Naive B cell (primary cell): ENCODE measurements around the gene SGMS2. TPM values are rescaled to one million over a fixed set of nuclear protein-coding genes. Genes with fewer than 3 reads are reported as not detected.

Experiments used
- ATAC-seq, 2 donors: fragments of 150-1000 bp; cut with Tn5 transposase; 2 replicates each; pipeline ENCODE4 v1.10.0; 2021; ENCODE audit warnings: low read depth in 2 of 2, mild to moderate bottlenecking in 2 of 2, moderate library complexity in 2 of 2
- DNase-seq: peaks from one replicate; pipeline ENCODE4 v3.0.0; 2022
- H3K27ac Mint-ChIP-seq, 6 donors: one replicate each; pipeline ENCODE4 v1.8.0; 2020 to 2022; ENCODE audit warnings: mild to moderate bottlenecking in 6 of 6, mixed read lengths in 6 of 6, moderate library complexity in 5 of 6, inconsistent platforms in 2 of 6
- H3K27me3 Mint-ChIP-seq, 3 donors: one replicate each; pipeline ENCODE4 v1.8.0; 2021 to 2022; ENCODE audit warnings: mixed read lengths in 3 of 3, mild to moderate bottlenecking in 1 of 3
- H3K36me3 Mint-ChIP-seq, 2 donors: one replicate each; pipeline ENCODE4 v1.8.0; 2020 to 2022; ENCODE audit warnings: mixed read lengths in 2 of 2, inconsistent platforms in 1 of 2, mild to moderate bottlenecking in 1 of 2
- H3K4me1 Mint-ChIP-seq, 3 donors: one replicate each; pipeline ENCODE4 v1.8.0; 2020 to 2022; ENCODE audit warnings: mixed read lengths in 3 of 3, inconsistent platforms in 1 of 3, mild to moderate bottlenecking in 1 of 3, moderate library complexity in 1 of 3
- H3K4me3 Mint-ChIP-seq, 8 donors: one replicate each; pipeline ENCODE4 v1.8.0; 2020 to 2022; ENCODE audit warnings: mild to moderate bottlenecking in 8 of 8, mixed read lengths in 8 of 8, moderate library complexity in 8 of 8, inconsistent platforms in 2 of 8
- H3K9me3 Mint-ChIP-seq, 7 donors: one replicate each; pipeline ENCODE4 v1.8.0; 2020 to 2022; ENCODE audit warnings: mixed read lengths in 7 of 7, mild to moderate bottlenecking in 5 of 7, inconsistent platforms in 2 of 7, moderate library complexity in 1 of 7
- polyA plus RNA-seq, 6 donors: library from polyadenylated mRNA; unstranded; fragments of 300-500 nt; fragmentation: Illumina TruSeq; gene quantifications; one replicate each; pipeline ENCODE4 v1.2.3, GENCODE V29; 2021; ENCODE audit warnings: low read depth in 6 of 6

SGMS2 gene
- polyA plus RNA-seq, 6 donors from 2014 or later, result 0.04 to 0.06 (median 0.05) TPM; not detected in 3

GRCh38 chr4:107862658-107863057 is 37.9 kb downstream of the SGMS2 start:
- DNase-seq (no peak), ATAC-seq (no peak)
- Mint-ChIP-seq H3K36me3 (no peaks in the 10 kb centered on the region), H3K27me3 (peaks cover 0 to 13% (median 13%) of the 10 kb centered on the region in 3 donors), H3K27ac (no peak overlapping the region), H3K4me3 (no peak overlapping the region), H3K9me3 (no peaks in the 10 kb centered on the region), H3K4me1 (no peaks in the 10 kb centered on the region)

- Mint-ChIP-seq H3K9me3 (no peaks in the 10 kb centered on the region), H3K4me3 (no peak overlapping the region), H3K4me1 (no peaks in the 10 kb centered on the region), H3K27ac (no peak overlapping the region), H3K36me3 (no peaks in the 10 kb centered on the region), H3K27me3 (peaks cover 0 to 11% (median 8%) of the 10 kb centered on the region in 3 donors)
- no peak for ATAC-seq
- DNase-seq, result no peak
These were observed 38.7 kb downstream of the SGMS2 start for GRCh38 chr4:107863416-107863815.

GRCh38 chr4:107863850-107864371 is 39.2 kb downstream of the SGMS2 start:
- Mint-ChIP-seq H3K4me1 (no peaks in the 10 kb centered on the region), H3K36me3 (no peaks in the 10 kb centered on the region), H3K4me3 (no peak overlapping the region), H3K9me3 (no peaks in the 10 kb centered on the region), H3K27me3 (peaks cover 0 to 8% (median 8%) of the 10 kb centered on the region in 3 donors), H3K27ac (no peak overlapping the region)
- DNase-seq, result no peak
- no peak for ATAC-seq

- H3K4me3 Mint-ChIP-seq, result no peak overlapping the region
- DNase-seq, result no peak
- H3K27me3 Mint-ChIP-seq, result peaks cover 0 to 8% (median 4%) of the 10 kb centered on the region in 3 donors
- no peaks in the 10 kb centered on the region for H3K4me1 Mint-ChIP-seq
- no peak overlapping the region for H3K27ac Mint-ChIP-seq
- ATAC-seq, result no peak
- no peaks in the 10 kb centered on the region for H3K9me3 Mint-ChIP-seq
- no peaks in the 10 kb centered on the region for H3K36me3 Mint-ChIP-seq
These were observed 42.0 kb downstream of the SGMS2 start for GRCh38 chr4:107866726-107867125.

- H3K4me3 Mint-ChIP-seq, result no peak overlapping the region
- H3K27me3 Mint-ChIP-seq, result peaks cover 3 to 4% (median 4%) of the 10 kb centered on the region in 3 donors
- no peak overlapping the region for H3K27ac Mint-ChIP-seq
- no peak for ATAC-seq
- no peak for DNase-seq
- no peaks in the 10 kb centered on the region for H3K4me1 Mint-ChIP-seq
- no peaks in the 10 kb centered on the region for H3K36me3 Mint-ChIP-seq
- peaks cover 0 to 3% (median 0%) of the 10 kb centered on the region in 7 donors for H3K9me3 Mint-ChIP-seq
These were observed 45.5 kb downstream of the SGMS2 start for GRCh38 chr4:107870236-107870635.

- no peak overlapping the region for H3K27ac Mint-ChIP-seq
- no peak for DNase-seq
- H3K9me3 Mint-ChIP-seq, result peaks cover 0 to 4% (median 0%) of the 10 kb centered on the region in 7 donors
- peaks cover 4 to 13% (median 5%) of the 10 kb centered on the region in 3 donors for H3K27me3 Mint-ChIP-seq
- no peak for ATAC-seq
- no peak overlapping the region for H3K4me3 Mint-ChIP-seq
- no peaks in the 10 kb centered on the region for H3K4me1 Mint-ChIP-seq
- H3K36me3 Mint-ChIP-seq, result no peaks in the 10 kb centered on the region
These were observed 46.4 kb downstream of the SGMS2 start for GRCh38 chr4:107870916-107871786.

GRCh38 chr4:107874024-107874423 is 49.3 kb downstream of the SGMS2 start:
- H3K4me3 Mint-ChIP-seq, result no peak overlapping the region
- H3K36me3 Mint-ChIP-seq, result no peaks in the 10 kb centered on the region
- DNase-seq, result no peak
- H3K4me1 Mint-ChIP-seq, result no peaks in the 10 kb centered on the region
- peaks cover 4 to 23% (median 5%) of the 10 kb centered on the region in 3 donors for H3K27me3 Mint-ChIP-seq
- ATAC-seq, result no peak
- H3K9me3 Mint-ChIP-seq, result peaks cover 0 to 4% (median 0%) of the 10 kb centered on the region in 7 donors
- H3K27ac Mint-ChIP-seq, result no peak overlapping the region

- ATAC-seq (no peak), DNase-seq (no peak)
- Mint-ChIP-seq H3K27ac (no peak overlapping the region), H3K9me3 (peaks cover 0 to 4% (median 0%) of the 10 kb centered on the region in 7 donors), H3K27me3 (peaks cover 0 to 24% (median 5%) of the 10 kb centered on the region in 3 donors), H3K36me3 (no peaks in the 10 kb centered on the region), H3K4me3 (no peak overlapping the region), H3K4me1 (no peaks in the 10 kb centered on the region)
These were observed 51.4 kb downstream of the SGMS2 start for GRCh38 chr4:107876099-107876498.

- H3K4me1 Mint-ChIP-seq, result no peaks in the 10 kb centered on the region
- H3K9me3 Mint-ChIP-seq, result peaks cover 0 to 4% (median 0%) of the 10 kb centered on the region in 7 donors
- H3K36me3 Mint-ChIP-seq, result no peaks in the 10 kb centered on the region
- no peak overlapping the region for H3K27ac Mint-ChIP-seq
- H3K27me3 Mint-ChIP-seq, result peaks cover 0 to 24% (median 13%) of the 10 kb centered on the region in 3 donors
- ATAC-seq (no peak), DNase-seq (no peak)
- H3K4me3 Mint-ChIP-seq, result no peak overlapping the region
These were observed 52.6 kb downstream of the SGMS2 start for GRCh38 chr4:107877361-107877760.

GRCh38 chr4:107885865-107886264 is 61.1 kb downstream of the SGMS2 start:
- Mint-ChIP-seq H3K4me3 (no peak overlapping the region), H3K4me1 (no peaks in the 10 kb centered on the region), H3K27ac (no peak overlapping the region), H3K9me3 (peaks cover 0 to 30% (median 4%) of the 10 kb centered on the region in 7 donors), H3K36me3 (no peaks in the 10 kb centered on the region), H3K27me3 (peaks cover 0 to 29% (median 24%) of the 10 kb centered on the region in 3 donors)
- ATAC-seq, result no peak
- DNase-seq, result no peak

GRCh38 chr4:107888237-107888636 is 63.5 kb downstream of the SGMS2 start:
- no peak overlapping the region for H3K27ac Mint-ChIP-seq
- no peak for DNase-seq
- no peak for ATAC-seq
- no peaks in the 10 kb centered on the region for H3K4me1 Mint-ChIP-seq
- no peak overlapping the region for H3K4me3 Mint-ChIP-seq
- no peaks in the 10 kb centered on the region for H3K36me3 Mint-ChIP-seq
- H3K27me3 Mint-ChIP-seq, result peaks cover 6 to 23% (median 16%) of the 10 kb centered on the region in 3 donors
- peaks cover 0 to 30% (median 4%) of the 10 kb centered on the region in 7 donors for H3K9me3 Mint-ChIP-seq

- H3K4me1 Mint-ChIP-seq, result no peaks in the 10 kb centered on the region
- ATAC-seq (no peak), DNase-seq (no peak)
- peak overlapping the region in 1 of 6 donors; percentile 39 for H3K27ac Mint-ChIP-seq
- H3K9me3 Mint-ChIP-seq, result peaks cover 0 to 30% (median 4%) of the 10 kb centered on the region in 7 donors
- H3K4me3 Mint-ChIP-seq, result no peak overlapping the region
- no peaks in the 10 kb centered on the region for H3K36me3 Mint-ChIP-seq
- peaks cover 7 to 15% (median 14%) of the 10 kb centered on the region in 3 donors for H3K27me3 Mint-ChIP-seq
These were observed 66.0 kb downstream of the SGMS2 start for GRCh38 chr4:107890779-107891178.

GRCh38 chr4:107891299-107891698 is 66.6 kb downstream of the SGMS2 start:
- H3K27ac Mint-ChIP-seq, result no peak overlapping the region
- no peaks in the 10 kb centered on the region for H3K4me1 Mint-ChIP-seq
- H3K9me3 Mint-ChIP-seq, result peaks cover 0 to 30% (median 4%) of the 10 kb centered on the region in 7 donors
- H3K36me3 Mint-ChIP-seq, result no peaks in the 10 kb centered on the region
- no peak for ATAC-seq
- H3K4me3 Mint-ChIP-seq, result no peak overlapping the region
- DNase-seq, result no peak
- H3K27me3 Mint-ChIP-seq, result peaks cover 11 to 19% (median 14%) of the 10 kb centered on the region in 3 donors
